Hematopoietic multipotent progenitor cell (in vitro differentiated cells): ENCODE data around the gene MAP6. TPM values are rescaled to one million over a fixed set of nuclear protein-coding genes. Genes with fewer than 3 reads are reported as not detected.
A peak's percentile ranks its signal among the peaks of the same experiment; 100 is the strongest.

Experiments
- DNase-seq, 3 donors: peaks; one replicate each; pipeline ENCODE4 v3.0.0-alpha.2; 2011 to 2015; ENCODE audit warnings: low read depth in 2 of 3, low spot score in 2 of 3
- small RNA-seq: library from RNA; depleted of rRNA; stranded (forward); fragments of <200 nt; gene quantifications from one replicate; pipeline ENCODE3, GENCODE V24; 2012
- total RNA-seq: library from RNA; depleted of rRNA; stranded (reverse); fragments of >200 nt; gene quantifications from one replicate; pipeline ENCODE4 v1.2.3, GENCODE V29; 2012

Gene MAP6
- total RNA-seq, 1 donor = under 0.01 TPM

DNA sequence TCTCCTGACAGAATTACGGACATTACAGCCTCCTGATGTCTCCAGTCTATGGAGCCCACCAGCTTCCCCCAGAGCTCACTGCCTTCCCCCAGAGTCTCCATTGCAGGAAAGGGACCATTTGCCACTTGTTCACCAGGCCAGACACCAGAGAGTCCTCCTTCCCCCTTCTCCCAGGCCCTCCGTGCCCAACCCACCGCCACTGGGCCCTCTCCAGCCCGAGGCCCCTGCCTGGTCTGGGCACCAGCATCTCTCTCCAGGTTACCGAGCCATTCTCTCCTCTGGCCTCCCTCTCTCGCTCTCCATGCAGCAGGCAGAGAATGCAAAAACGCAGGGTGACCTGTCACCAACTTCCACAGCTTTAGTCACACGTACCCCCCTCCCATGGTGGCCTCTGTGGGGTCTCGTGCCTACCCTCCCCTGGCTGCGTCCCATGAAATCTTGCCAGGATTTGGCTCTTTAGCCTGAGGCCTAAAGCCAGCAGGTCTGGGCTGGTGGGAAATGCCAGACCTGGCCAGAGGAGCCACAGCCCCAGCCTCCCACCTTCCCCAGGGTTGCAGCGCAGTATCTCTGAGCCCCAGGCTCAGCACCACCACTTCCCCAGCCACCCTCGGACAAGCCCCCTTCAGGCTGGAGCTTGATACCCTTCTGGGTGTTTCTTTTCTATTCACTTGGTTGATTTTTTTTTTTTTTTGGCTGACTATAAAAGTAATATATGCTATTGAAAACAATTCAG lies 113.6 kb downstream of the MAP6 start:
- DNase-seq = no peak

DNA sequence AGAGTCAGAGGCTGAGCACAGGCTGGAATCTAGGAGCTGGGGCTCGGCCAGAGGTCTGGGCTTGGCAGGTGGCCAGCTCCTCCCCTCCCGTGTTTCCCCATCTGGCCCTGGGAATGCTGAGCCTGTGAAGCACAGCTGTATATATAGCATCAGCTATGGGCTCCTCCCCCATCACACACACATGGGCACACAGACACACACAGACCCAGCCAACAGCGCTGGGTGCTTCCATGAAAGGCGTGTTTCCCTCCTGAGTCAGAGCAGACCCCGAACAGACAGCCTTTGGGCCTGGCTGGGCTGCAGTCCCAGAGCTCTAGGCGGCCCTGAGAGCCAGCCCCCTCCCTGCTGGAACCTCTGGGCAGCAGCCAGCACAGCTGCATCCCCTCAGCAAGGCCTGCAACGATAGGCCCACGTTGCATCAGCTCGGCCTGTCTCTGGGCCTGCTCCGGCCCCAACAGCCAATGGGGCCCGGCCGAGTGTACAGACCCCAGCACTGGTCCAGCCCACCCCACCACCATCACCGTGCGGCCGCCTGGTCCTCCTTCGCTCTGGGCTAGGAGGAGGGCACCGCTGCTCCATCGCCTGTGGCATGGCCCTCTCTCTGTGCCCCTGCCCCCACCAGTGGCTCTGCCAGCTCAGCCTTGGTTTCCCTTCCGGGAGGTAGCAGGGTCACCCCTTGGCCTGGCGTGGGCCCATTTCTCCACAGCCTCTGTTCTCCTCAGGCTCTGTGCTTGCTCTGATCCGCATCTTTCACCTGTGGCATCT lies 114.4 kb downstream of the MAP6 start:
- DNase-seq = peak in 2 of 3 donors; percentile 36 to 57

DNA sequence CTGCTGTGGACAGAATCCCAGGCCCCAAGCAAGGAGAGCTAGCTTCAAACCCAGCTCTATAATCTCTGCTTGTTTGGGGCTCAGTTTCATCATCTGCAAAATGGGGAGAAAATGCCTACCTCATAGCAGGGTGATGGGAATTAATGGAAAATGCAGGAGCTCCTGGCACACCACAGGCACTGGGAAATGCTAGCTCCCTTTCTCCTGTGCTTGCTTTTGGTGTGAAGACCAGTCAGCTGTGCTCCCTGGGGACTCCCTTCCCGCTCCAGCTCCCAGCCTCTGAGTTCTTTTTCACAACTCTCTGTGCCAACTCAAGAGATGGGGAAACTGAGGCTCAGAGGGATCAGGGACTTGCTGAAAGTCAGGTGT lies 115.0 kb downstream of the MAP6 start:
- no peak for DNase-seq

DNA sequence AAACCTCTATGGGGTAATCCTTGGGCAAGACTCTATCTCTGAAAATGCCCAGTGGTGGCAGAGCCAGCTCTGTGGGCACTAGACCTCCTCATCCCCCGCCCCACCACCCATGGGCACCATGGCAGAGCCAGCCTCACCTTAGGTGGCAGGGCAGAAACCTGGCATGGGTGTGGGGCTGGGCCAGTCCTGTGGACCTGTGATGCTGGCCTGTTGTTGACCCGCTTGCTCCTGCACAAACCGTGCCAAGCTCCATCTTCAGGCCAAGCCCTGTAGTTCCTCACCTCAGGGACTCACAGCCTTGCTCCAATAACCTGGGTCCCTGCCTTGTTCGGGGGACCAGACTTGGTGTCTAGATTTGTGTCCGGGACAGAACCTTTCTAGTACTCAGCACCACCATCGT lies 115.7 kb downstream of the MAP6 start:
- no peak for DNase-seq

DNA sequence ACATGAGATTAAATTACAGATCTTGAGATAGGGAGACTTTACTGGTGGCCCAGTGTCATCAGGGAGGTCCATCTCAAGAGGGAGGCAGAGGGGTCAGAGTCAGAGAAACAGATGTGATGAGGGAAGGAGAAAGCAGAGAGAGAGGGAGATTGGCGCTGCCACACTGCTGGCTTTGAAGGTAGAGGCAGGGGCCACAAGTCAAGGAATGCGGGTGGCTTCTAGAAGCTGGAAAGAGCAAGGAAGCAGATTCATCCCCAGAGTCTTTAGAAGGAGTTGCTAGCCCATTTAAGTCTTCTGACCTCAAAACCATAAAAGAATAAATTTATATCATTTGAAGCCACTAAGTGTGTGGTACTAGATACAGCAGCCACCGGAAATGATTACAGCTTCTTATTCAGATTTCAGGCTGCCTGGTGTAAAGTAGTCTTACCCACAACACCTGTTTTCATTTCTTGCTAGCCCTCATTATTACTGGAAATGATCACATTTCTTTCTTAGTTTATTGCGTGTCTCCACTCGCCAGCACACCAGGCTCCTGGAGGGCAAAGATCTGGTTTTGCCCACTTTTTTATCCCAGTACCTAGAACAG lies 119.4 kb downstream of the MAP6 start:
- peak in 1 of 3 donors; percentile 33 for DNase-seq

DNA sequence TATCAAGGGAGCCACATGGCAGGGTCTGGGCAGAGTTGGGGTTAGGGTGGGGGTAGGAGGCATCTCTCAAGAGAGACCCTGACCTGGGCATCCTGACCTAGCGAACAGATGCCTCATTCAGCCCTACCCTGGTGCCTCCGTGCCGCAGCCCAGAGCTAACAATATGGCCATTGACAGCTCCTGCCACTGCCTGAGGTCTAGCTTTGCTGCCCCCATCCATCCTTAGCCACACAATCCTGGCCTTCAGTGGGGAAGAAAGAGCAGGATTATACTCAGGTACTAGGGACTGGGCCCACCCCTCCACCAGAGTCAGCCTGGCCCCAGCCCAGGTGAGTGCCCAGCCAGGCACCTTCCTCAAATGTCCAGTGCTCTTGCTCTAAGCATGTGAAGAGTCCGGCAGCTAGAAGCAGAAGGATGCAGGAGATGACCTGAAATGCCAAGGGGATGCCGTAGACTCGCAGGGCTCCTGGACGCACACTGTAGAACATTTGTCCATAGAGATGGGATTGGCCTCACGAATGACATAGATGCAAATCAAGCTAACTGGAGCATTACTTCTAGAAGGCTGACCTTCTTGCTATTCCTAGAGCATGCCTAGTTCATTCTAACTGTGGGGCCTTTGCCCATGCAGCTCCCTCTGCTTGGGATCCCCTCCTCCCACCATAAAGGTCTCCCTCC lies 120.1 kb downstream of the MAP6 start:
- DNase-seq = no peak

DNA sequence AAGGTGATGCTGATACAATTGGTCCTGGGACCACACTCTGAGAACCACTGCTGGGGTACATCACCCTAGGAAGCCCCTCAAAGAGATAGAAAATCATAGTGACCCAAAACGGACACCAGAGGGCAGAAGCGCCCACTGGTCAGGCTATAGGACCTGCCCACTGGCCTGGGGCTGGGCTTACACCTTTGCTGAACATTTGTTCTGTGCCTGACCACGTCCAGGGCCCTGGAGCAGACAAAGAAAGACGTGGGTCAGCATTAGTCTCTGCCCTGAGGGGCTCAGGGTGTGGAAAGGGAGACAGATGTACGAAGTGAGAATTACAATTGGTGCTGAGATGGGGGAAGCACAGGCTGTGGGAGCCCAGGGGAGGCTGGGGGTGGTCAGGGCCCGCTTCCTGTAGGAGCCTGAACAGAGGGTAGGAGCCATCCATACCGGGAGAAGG lies 121.2 kb downstream of the MAP6 start:
- DNase-seq = peak in 2 of 3 donors; percentile 46 to 58

DNA sequence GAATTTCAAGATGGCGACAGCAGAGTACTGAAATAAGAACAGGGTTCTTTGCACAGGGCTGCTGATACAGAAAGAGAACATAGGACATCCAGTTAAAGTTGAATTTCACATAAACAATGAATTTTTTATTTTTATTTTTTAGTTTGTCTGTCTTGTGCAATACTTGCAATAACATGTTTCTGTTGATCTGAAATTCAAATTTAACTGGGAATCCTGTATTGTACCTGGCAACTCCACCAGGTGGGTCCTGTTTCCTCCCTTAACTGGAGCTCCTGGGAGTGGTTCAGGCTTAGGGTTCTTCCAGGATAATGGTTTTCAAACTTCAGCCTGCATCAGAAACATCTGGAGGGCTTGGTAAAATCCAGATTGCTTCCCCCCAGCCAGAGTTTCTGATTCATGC lies 121.7 kb downstream of the MAP6 start:
- no peak for DNase-seq

DNA sequence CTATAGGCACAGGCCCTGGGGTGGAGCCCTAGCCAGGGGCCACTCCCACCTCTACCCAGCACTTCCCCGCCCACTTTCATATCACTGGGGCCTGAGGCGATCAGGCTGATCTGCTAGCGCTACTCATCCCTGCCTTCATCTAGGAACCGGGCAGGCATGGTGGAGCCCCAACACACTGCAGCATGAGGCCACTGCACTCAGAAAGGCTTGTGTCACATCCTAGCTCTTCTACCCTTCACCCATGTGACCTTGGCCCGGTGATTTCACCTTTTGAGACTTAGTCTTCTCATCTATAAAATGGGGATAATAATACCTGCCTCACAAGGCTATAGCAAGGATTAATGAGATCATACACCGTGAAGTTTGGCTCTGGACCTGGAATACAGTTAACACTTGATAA lies 125.0 kb downstream of the MAP6 start:
- no peak for DNase-seq

DNA sequence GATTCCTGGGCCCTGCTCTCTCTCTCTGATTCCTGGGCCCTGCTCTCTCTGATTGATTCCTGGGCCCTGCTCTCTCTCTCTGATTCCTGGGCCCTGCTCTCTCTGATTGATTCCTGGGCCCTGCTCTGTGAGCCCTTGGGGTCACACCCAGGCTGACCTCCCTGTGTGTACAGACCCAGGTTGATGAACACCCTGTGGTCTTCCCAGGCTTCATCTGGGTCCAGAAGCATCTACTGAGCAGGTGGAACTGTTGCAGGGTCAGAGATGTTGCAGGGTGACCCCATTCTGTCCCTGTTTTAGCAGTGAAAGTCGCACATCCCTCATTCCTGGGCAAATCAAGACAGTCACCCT lies 126.8 kb downstream of the MAP6 start:
- DNase-seq = no peak

DNA sequence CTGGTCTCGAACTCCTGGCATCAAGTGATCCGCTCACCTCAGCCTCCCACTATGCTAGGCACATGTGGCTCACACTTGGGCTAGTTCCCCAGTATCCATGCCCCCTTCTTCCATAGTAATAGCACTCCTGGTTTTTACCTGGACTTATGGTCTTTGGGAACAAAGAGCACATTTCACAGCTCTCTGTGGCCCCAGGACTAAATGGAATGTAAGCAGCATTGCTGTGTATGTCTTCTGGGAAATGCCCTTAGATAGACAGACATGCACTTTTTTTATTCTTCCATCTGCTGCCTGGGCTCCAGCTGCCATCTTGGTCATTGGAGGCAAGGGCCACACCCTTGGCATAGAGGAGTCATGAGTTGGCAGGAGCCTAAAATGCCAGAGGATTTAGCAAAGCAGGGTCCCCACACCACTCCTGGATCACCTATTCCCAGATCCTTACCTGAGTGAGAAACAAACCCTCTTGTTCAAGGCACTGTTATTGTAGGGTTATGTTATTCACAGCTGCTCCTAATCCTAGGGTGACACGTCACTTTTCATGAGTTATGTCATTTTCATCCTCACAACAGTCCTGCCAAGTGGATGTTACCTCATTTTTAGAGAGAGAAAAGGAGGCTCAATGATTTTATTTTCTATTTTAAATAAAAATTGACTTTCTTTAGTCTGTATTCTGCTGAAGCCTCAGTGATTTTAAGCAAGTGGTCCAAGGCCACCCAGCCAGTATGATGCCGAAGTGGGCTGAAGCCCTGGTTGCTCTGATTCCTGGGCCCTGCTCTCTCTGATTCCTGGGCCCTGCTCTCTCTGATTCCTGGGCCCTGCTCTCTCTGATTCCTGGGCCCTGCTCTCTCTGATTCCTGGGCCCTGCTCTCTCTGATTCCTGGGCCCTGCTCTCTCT lies 127.4 kb downstream of the MAP6 start:
- DNase-seq = no peak

DNA sequence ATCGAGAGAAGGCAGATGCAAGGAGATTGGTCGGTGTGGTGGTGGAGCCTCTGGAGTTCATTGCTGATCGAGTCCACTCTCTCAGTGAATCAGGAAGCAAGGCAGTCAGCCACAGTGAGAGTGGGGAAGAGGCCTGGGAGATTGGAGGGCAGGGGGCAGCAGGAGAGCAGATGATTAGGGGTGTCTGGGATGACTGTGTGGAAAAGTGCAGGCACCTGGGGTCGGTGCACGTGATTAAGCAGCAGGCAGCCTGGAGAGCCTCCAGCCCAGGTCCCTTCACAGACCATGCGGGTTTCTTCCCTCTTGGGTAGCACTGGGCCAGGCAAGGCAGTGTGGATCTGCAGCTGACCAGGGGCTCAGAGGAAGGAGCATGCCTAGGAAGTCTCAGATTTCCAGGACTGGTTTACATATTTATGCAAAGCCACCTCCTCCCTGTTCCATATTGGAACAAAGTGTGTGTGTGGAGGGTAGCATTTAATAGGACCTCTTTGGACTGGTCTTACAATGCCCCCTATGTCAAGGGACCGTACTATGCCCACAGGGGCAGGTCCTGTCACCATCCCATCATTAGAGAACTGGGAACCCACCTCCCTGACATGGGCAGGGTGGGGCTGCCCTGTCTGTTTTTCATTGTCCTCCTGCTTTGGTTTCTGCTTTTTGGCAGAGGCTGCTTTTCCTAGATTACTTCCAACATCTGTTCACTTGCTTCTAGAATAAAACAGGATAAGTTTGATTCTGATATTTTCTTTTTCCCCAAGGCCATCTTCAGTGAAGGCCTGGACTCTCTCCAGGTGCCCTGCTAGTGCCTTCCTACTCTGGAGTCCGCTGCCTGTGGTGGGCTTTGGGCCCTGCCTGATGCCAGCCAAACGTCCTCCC lies 129.1 kb downstream of the MAP6 start:
- DNase-seq = no peak

DNA sequence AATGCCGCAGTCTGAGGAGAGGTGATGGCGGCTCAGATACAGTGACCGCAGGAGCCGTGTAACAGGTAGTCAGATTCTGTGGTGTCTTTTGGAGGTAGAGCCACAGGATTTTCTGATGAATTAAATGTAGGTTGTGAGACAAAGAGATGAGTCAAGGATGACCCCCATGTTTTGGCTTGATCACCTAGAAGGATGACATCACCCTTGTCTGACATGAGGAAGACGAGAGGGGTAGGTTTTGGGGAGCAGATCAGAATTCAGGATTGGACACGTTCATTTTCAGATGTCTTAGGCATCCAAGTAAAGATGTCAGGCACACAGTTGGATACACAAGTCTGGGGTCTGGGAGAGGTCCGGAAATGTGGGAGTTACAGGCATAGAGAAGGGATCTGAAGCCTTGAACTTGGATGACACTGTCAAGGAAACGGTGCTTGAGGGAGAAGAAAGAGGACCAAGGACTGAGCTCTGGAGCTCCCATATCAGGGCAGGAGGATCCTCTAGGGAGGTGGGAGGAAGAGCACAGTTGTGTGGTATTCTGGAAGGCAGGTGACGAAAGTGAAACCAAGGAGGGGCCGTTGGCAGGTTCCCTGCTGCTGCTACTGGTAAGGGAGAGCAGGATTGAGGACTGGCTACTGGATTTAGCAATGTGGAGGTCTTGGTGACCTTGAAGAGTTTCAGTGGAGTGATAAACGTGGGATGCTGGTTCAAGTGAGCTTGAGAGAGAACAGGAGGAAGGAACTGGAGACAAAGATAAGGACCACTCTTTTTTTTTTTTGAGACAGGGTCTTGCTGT lies 130.5 kb downstream of the MAP6 start:
- no peak for DNase-seq

DNA sequence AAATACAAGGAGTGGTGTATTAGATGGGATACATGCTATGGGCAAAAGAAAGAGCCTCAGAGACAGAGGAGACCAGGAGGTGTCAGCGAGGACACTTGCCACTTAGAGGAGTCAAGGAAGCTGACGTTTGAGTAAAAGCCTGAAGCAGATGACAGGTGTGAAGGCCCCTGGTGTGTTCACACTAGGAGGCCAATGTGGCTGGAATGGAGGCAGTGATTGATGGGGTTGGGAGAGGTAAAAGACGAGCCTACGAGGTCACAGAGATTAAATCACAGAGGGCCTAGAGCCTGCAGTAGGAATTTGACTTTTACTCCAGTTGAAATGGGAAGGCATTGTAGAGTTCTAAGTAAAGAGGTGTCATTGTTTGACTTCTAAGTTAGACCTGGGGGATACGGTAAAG lies 131.1 kb downstream of the MAP6 start:
- DNase-seq = no peak

Small RNAs within 50 kb of the gene (small RNA-seq; reads per million reads assigned to genes)
- gene AP001922.4 = not detected

Other genes starting within 250 kb of the MAP6 start
- gene KLHL35, start 235.8 kb downstream of the MAP6 start, total RNA-seq = 1.6 TPM
- gene GDPD5, start 143.1 kb downstream of the MAP6 start, total RNA-seq = 5.7 TPM
- 92.4 TPM for gene SERPINH1, start 106.8 kb downstream of the MAP6 start, total RNA-seq
- under 0.01 TPM for gene MOGAT2, start 48.8 kb upstream of the MAP6 start, total RNA-seq
- 1.1 TPM for gene DGAT2, start 99.7 kb upstream of the MAP6 start, total RNA-seq
- gene UVRAG, start 146.2 kb upstream of the MAP6 start, total RNA-seq = 16.2 TPM